VCaP (cell line): Measurements from ENCODE around the gene ZBTB7C.

Experiments
- H3K27ac ChIP-seq: fragments of 450-650 bp; 2 replicates; pipeline ENCODE4 v1.5.1; 2017
- CTCF ChIP-seq: fragments of 450-650 bp; conservative IDR thresholded peaks from 2 replicates; pipeline ENCODE4 v1.5.1; 2017; ENCODE audit warnings: mild to moderate bottlenecking, moderate library complexity

The ZBTB7C gene

GRCh38 chr18:48055351-48055750 is 353.8 kb downstream of the ZBTB7C start:
- no peak for TF ChIP-seq CTCF
- H3K27ac ChIP-seq = no peak overlapping the region

GRCh38 chr18:48053881-48054816 is 355.0 kb downstream of the ZBTB7C start:
- H3K27ac ChIP-seq = no peak overlapping the region
- no peak for TF ChIP-seq CTCF

GRCh38 chr18:48052842-48053241 is 356.3 kb downstream of the ZBTB7C start:
- no peak for TF ChIP-seq CTCF
- H3K27ac ChIP-seq = no peak overlapping the region

- TF ChIP-seq CTCF = no peak
- no peak overlapping the region for H3K27ac ChIP-seq
These were observed 357.0 kb downstream of the ZBTB7C start for GRCh38 chr18:48051945-48052840.

GRCh38 chr18:48050176-48050575 is 359.0 kb downstream of the ZBTB7C start:
- H3K27ac ChIP-seq = no peak overlapping the region
- TF ChIP-seq CTCF = no peak

- no peak for TF ChIP-seq CTCF
- H3K27ac ChIP-seq = no peak overlapping the region
These were observed 359.4 kb downstream of the ZBTB7C start for GRCh38 chr18:48049757-48050156.

- no peak for TF ChIP-seq CTCF
- no peak overlapping the region for H3K27ac ChIP-seq
These were observed 360.9 kb downstream of the ZBTB7C start for GRCh38 chr18:48048251-48048650.
